Astrocyte of the spinal cord (primary cell): ENCODE results near the gene CMC2.

Experiments used
- DNase-seq: peaks from one replicate; pipeline ENCODE4 v3.0.0; 2011; ENCODE audit warnings: low read depth, low spot score
- H3K4me3 ChIP-seq: 2 replicates; pipeline ENCODE4 v1.5.1; 2011; ENCODE audit warnings: low read depth, mild to moderate bottlenecking, low read length, moderate library complexity
- in situ Hi-C: cut with HindIII; loops from 2 replicates; pipeline ENCODE4 v1.10.0; 2017; ENCODE audit warnings: low sequenced_read_pairs
- TF ChIP-seq, protein P1 (sequence below): IDR thresholded peaks from 2 replicates; pipeline ENCODE4 v1.5.1; 2012; ENCODE audit warnings: low read depth, mild to moderate bottlenecking, low read length, inconsistent platforms

The CMC2 gene

DNA sequence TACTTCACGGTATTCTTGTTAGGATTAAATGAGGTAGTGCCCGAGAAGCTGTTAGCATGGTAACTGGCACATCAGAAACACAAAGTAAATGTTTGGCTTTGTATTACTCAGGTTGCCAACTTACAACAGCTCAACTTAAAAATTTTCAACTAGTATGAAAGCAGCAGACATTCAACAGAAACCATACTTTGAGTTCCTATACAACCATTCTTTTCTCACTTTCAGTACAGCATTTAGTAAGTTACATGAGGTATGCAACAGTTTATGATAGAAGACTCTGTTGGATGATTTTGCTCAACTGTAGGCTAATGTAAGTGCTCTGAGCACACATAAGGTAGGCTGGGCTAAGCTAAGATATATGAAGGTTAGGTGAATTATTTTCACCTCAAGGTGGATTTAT is 8.0 kb upstream of the CMC2 start:
- TF ChIP-seq, protein P1, sequence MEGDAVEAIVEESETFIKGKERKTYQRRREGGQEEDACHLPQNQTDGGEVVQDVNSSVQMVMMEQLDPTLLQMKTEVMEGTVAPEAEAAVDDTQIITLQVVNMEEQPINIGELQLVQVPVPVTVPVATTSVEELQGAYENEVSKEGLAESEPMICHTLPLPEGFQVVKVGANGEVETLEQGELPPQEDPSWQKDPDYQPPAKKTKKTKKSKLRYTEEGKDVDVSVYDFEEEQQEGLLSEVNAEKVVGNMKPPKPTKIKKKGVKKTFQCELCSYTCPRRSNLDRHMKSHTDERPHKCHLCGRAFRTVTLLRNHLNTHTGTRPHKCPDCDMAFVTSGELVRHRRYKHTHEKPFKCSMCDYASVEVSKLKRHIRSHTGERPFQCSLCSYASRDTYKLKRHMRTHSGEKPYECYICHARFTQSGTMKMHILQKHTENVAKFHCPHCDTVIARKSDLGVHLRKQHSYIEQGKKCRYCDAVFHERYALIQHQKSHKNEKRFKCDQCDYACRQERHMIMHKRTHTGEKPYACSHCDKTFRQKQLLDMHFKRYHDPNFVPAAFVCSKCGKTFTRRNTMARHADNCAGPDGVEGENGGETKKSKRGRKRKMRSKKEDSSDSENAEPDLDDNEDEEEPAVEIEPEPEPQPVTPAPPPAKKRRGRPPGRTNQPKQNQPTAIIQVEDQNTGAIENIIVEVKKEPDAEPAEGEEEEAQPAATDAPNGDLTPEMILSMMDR: no peak
- in situ Hi-C loops: no loop called here
- no peak overlapping the region for H3K4me3 ChIP-seq
- DNase-seq: no peak

DNA sequence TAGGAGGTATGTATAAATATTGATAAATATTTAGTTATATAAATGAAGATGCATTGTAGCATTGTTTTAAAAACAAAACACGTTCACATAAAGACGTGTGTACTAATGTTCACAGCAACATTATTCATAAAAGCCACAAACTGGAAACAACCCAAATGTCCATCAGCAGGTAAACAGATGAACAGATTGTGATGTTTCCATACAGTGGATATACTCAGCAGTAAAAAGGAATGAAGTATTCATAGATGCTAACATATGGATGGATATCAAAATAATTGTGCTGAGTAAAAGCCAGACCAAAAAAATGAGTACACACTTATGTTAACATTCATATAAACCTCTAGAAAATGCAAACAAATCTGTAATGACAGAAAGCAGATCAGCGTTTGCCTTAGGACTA is 6.3 kb upstream of the CMC2 start:
- H3K4me3 ChIP-seq: no peak overlapping the region
- in situ Hi-C loops: no loop called here
- no peak for DNase-seq
- TF ChIP-seq, protein P1: no peak

DNA sequence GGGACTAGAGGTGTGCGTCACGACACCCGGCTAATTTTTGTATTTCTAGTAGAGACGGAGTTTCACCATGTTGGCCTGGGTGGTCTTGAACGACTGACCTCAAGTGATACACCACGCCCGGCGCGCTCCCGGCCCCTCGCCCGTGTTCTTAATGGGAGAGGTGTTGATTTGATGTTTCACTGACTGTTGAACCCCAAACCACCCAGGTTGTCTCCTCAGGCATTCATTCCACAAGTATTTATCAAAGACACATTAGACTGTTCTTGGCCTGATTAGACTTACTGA is 1.8 kb upstream of the CMC2 start:
- in situ Hi-C loops: no loop called here
- TF ChIP-seq, protein P1: no peak
- no peak for DNase-seq
- H3K4me3 ChIP-seq: peak overlapping the region; percentile 88

DNA sequence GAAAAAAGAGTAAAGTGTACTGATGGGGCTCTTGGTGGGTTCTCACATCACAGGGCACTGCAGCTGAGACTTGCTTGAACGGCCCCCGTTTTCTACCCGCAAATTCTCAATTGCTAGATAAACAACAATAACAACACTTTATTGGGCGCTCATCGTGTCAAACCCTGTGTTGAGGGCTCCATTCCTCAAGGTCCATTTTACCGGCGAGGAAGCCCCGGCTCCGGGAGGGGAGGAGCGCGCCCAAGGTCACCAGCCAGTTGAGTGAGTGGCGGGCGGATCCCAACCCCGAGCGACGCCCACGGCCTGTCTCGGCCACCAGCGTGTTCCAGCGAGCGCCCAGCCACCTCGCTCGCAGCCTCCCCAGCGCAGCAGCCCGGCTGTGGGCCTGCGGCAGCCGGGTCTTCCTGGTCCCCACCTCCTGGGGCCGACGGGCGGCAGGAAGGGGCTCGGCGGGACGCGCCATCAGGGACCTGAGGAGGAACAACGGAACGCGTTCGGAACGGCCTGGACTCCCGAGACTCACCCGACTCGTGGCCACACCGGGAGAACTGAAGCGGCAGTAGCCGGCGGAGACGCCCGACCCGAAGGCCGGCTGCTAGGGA is 373 bp downstream of the CMC2 start:
- in situ Hi-C loops: no loop called here
- TF ChIP-seq, protein P1: no peak
- DNase-seq: no peak
- H3K4me3 ChIP-seq: peak overlapping the region; percentile 88

DNA sequence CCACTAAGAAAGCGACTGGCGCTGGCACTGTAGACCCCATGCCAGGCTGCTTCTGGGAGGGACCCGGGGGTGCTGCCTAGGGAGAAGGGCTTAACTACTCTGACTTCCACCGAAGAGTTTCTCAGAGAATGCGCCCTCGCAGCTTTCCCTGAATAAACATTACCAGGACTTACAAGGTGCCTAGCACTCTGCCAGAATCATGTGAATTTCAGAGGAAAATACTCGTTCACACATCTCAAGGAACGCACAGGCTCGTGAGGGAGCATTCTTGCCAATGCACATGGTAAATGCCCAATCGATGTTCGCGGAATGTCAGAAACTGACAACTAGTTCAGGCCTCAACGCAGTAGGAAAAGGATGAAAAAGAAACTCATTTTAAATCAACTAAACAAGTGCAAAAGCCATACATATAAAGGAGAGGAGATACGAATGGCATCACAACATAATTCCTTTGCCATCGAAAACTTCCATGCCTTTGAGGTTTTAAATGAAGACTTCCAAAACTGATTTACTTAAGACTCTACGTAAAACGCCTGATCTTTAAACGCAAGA is 999 bp downstream of the CMC2 start:
- H3K4me3 ChIP-seq: peak overlapping the region; percentile 88
- TF ChIP-seq, protein P1: no peak
- in situ Hi-C loops: no loop called here
- DNase-seq: peak; percentile 35

DNA sequence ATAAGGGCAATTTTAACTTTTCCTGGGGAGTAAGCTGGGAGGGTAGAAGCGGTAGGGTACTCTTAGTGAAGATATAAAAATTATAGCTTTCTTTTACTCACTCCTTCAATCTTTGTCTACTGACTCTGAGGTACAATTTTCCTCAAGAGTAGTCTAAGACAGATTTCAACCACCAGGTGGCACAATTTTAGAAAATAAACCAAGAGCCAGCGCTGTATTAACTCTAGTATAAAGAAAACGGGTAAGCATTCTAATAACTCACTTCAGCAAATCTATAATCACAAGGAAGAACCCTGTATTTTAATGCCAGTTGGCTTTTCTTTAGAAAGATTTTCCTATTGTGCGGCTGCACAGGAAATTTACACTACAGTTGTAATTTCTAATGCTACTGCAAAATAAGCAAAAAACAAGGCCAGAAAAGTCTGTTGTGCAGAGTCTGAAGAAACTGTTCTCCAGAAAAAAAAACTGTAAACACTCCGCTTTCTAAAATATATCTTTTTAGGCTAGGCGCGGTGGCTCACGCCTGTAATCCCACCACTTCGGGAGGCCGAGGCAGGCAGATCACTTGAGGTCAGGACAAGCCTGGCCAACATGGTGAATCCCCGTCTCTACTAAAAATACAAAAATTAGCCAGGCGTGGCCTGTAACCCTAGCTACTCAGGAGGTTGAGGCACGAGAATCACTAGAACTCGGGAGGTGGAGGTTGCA is 1.9 kb downstream of the CMC2 start:
- TF ChIP-seq, protein P1: peak; percentile 57
- in situ Hi-C loops: no loop called here
- DNase-seq: peak; percentile 78
- H3K4me3 ChIP-seq: peak overlapping the region; percentile 1
